GM21576 (cell line): ENCODE results near the gene SART1.
"Not testable (repeated sequence)": the region's sequence is repeated elsewhere in the genome, so short reads cannot be mapped to it uniquely, and the experiment has no call there.

Experiments
- ATAC-seq: cut with Tn5 transposase; IDR thresholded peaks from one replicate; pipeline ENCODE4 v1.9.1; 2021; ENCODE audit warnings: mild to moderate bottlenecking, moderate library complexity; ENCODE audit not compliant: unreplicated experiment

Gene SART1

GRCh38 chr11:65932558-65932919 is 29.0 kb upstream of the SART1 start:
- no peak for ATAC-seq

- ATAC-seq, result no peak
These were observed 27.5 kb upstream of the SART1 start for GRCh38 chr11:65934014-65934413.

DNA sequence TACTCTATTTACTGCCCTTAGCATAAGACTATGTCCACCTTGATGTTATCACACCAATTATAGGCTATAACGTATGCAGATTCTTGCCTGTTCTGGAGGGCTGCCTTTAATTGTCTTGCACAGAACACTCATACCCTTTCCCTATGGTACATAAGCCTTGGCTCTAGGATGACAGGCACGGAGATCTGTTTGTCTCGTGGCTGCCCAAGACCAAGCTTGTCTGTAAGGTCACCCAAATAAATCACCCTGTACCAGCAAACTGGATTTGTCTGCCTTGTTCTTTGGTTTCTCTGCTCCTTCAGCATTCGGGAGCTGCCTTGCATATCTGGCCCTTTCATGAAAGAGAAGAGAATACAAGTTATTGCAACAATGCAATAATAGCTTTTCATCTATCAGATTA is 23.8 kb upstream of the SART1 start:
- ATAC-seq, result no peak

- ATAC-seq, result no peak
These were observed 19.7 kb upstream of the SART1 start for GRCh38 chr11:65941720-65942310.

GRCh38 chr11:65942531-65942930 is 19.0 kb upstream of the SART1 start:
- no peak for ATAC-seq

GRCh38 chr11:65944191-65944590 is 17.3 kb upstream of the SART1 start:
- ATAC-seq, result no peak

GRCh38 chr11:65944767-65945166 is 16.8 kb upstream of the SART1 start:
- no peak for ATAC-seq

GRCh38 chr11:65945430-65945911 is 16.1 kb upstream of the SART1 start, which contains the start of gene TSGA10IP:
Gene TSGA10IP (plus strand): TSS chr11:65945480. CDS start chr11:65945676, 196 bp downstream.
- no peak for ATAC-seq

DNA sequence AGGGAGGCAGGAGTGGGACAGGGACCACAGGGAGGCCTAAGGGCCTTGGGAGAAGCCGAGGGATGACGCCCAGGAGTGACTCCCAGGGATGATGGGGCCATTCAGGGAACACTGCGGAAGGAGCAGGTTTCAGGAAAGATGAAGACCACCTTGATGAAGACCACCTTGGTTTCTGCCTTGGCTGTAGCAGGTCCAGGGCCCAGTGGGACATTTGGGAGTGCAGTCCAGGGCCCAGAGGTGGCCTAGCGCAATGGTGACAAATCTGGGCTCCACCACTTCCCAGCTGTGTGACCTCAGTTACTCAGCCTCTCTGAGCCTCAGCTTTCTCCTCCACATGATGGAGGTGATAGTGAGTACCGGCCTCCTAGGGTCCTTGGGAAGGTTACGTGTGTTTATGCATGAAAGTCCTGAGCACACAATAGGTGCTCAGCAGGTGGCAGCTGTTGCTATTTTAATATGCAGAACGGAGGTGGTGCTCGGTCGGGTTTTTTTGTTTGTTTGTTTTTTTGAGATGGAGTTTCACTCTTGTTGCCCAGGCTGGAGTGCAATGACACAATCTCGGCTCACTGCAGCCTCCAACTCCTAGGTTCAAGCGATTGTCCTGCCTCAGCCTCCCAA is 15.5 kb upstream of the SART1 start:
- ATAC-seq, result no peak

GRCh38 chr11:65946655-65947054 is 14.9 kb upstream of the SART1 start:
- no peak for ATAC-seq

DNA sequence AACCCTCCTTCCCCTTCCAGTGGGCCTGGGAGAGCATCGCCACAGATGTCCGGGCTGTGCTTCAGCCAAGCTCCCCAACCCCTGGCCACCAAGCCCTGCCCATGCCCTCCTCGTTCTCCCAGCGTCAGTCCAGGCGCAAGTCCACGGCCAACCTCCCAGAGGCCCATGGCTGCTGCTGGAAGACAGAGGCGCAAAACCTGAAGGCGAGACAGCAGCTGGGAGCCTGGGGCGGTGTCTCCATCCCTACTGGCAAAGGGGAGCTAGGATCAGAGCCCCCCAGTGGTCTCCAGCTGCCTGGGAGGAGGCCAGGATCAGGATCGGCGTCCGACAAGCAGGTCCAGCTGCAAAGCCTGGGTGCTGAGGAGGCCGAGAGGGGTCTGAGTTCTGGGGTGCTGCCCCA is 14.4 kb upstream of the SART1 start:
- ATAC-seq, result no peak

GRCh38 chr11:65947603-65948125 is 13.9 kb upstream of the SART1 start:
- no peak for ATAC-seq

- ATAC-seq, result not testable (repeated sequence)
These were observed 10.8 kb upstream of the SART1 start for GRCh38 chr11:65950711-65951110.

GRCh38 chr11:65951641-65952040 is 9.9 kb upstream of the SART1 start:
- ATAC-seq, result not testable (repeated sequence)

- no peak for ATAC-seq
These were observed 9.4 kb upstream of the SART1 start for GRCh38 chr11:65952052-65952521.

- no peak for ATAC-seq
These were observed 8.1 kb upstream of the SART1 start for GRCh38 chr11:65953471-65953870.

DNA sequence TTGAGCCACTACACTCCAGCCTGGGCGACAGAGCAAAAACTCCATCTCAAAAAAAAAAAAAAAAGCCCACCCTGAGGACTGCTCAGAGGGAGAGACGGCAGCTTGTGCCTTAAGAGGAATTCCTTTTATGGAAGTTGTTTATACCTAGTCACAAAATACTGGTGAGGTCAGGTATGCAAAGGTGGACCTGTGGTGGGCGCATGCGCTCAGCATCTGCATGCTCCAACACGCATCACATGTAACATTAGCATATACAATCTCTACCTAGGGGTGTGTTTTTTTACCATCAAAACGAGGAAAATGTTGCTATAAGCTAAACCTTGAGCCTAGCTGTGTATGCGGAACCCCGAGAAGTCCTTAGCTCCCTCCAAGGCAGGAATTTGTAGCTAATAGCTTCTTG is 6.8 kb upstream of the SART1 start:
- ATAC-seq, result no peak

GRCh38 chr11:65958291-65958690 is 3.2 kb upstream of the SART1 start:
- ATAC-seq, result no peak

GRCh38 chr11:65958774-65959420 is 2.6 kb upstream of the SART1 start:
- ATAC-seq, result no peak

DNA sequence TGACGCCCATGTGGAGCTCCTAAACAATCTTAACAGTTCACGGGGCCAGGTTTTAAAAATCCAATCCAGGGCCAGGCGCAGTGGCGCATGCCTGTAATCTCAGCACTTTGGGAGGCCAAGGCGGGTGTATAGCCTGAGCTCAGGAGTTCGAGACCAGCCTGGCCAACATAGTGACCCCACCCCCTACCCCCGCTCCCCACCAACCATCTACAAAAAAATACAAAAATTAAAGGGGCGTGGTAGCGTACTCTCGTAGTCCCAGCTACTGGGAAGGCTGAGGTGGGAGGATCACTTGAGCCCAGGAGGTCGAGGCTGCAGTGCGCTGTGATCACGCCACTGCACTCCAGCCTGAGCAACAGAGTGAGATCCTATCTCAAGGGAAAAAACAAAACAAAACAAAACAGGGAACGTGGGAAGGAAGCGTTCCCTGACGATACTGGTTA is 689 bp upstream of the SART1 start:
- no peak for ATAC-seq

DNA sequence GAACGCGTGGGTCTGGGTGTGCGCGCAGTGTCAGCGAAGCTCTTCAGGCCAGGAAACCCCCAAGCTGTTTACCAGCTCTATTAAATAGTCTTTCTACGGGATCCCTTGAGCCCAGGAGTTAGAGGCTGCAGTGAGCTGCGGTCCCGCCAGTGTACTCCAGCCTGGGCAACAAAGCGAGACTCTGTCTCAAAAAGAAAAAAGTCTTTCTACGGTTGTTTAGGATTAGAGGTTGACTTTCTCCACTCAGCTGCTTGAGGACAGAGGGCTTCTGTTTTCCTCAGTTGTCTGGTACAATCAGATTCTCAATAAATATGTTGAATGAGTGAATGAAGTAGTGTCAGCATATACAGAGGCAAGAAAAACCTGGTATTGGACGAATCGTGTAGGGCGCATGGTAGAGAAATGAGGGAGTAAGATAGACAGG is 619 bp downstream of the SART1 start:
- ATAC-seq, result no peak

DNA sequence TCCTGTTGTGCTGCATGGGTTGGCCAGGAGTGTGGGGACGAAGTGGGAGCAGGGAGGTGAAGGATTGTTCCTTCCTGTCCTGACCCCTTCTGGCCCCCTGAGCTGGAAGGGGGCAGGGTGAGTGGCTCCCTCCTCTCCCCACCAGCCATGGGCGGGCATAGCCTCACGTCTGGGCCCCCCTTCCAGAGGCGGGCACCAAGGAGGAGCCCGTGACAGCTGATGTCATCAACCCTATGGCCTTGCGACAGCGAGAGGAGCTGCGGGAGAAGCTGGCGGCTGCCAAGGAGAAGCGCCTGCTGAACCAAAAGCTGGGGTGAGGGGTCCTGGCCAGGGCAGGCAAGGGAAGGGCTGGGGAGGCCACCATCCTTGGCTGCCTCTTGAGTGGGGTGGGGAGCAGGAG is 3.4 kb downstream of the SART1 start:
- no peak for ATAC-seq
